Measurements from ENCODE around the gene PPP1R14B.

Gene PPP1R14B

DNA sequence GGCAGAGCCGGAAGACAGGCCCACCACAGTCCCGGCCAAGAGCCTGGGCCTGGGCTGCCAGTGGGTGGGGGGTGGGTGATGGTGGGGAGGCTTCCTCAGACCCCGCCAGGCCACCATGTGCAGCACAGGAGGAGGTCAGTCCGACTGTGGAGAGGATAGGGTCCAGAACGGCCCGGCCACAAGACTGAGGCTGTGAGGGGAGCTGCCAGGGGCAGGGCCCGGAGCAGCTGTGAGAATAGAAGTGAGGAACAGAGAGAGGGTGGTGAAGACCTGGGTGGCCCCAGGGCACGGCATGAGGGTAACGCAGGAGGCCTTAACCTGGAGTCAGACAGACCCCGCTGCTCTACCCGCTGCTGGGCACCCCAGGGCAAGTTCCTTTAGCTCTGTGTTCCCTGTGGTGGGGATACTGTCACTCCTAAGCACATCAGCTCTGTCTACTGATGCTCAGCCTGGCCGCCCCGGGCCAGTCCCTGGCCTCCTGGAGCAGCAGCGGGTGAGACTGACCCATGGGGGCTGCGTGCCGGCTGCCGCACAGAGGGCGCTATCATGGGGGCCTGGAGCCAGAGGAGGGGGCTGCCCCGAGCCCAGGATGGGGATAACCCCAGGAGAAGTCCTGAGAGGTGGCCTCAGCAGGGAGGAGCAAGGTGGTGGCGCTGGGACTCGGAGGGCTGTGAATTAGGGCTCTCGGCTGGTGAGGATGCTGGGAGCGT, 38.5 kb downstream of the PPP1R14B start:
- DNase-seq = no peak

DNA sequence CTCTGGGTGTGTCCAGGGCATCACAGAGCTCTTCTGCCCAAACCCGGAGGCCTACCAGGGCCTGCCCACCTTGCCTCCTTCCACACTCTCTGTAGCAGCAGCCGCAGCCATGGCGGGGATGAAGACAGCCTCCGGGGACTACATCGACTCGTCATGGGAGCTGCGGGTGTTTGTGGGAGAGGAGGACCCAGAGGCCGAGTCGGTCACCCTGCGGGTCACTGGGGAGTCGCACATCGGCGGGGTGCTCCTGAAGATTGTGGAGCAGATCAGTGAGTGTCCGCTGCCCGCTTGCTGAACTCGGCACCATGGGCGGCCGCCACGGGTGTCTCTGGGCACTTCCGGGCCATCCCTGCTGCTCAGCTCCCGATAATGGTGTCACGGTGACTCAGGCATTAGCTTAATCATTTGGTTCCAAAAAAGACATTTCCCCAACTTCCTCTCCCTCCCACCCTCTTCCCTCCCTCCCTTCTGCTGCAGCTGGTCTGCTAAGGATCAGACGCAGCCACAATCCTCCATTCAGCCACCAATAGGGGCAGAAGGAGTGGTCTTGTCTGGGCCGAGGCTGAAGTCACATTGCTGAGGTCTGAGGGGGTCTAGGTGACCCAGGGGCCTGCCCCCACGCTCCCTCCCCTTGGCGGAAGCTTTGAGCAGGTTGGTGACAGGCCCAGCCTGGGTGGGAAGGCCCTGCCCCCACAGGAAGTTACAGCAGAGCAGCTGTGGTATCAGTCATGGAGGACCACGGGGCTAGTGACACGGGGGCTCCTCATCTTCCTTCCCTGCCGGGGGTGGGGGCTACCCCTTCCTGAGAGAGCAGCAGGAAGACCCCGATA, 39.3 kb downstream of the PPP1R14B start:
- DNase-seq = peak; percentile 85

DNA sequence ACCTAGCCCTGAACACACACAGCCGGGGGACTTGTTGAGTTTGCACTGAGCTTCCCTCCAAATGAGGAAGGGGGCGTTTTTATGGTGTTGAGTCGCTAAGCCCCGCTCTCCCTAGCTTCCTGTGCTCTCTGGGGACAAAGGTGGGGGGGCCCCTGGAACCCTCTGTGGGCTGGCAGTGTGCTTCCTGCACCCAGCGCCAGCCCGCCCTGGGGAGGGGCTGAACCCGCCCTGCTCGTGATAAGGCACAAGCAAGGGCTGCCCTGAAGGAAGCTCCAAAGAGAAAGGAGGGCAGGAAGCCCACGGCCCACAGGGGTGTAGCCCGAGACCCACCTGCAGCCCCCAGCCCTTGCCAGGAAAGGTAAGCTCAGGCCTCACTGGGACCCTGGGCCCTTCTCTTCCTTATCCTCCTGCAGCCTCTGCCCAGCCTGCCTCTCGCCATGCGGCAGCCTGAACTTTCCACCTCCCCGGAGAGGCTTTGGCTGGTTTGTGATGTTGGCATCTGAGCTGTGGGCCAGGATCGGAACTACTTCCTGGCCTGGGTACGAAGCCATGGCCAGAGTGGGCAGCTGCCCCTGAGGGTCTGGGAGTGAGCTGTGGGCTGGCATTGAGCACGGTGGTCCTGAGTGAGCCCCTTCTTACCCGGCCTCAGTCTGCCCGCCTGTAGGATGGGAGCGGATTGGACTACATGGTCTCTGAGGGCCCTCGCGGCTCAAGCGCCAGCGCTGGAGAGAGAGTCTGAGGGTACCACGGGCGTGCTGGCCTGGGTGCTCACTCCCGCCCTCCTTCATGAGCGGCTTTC, 40.1 kb downstream of the PPP1R14B start, which contains the start of gene FERMT3:
TSS of gene FERMT3 (plus strand) at position 265 of the 799 bp plus-strand sequence. CDS start 644 bp downstream, outside the sequence.
- peak; percentile 76 for DNase-seq

DNA sequence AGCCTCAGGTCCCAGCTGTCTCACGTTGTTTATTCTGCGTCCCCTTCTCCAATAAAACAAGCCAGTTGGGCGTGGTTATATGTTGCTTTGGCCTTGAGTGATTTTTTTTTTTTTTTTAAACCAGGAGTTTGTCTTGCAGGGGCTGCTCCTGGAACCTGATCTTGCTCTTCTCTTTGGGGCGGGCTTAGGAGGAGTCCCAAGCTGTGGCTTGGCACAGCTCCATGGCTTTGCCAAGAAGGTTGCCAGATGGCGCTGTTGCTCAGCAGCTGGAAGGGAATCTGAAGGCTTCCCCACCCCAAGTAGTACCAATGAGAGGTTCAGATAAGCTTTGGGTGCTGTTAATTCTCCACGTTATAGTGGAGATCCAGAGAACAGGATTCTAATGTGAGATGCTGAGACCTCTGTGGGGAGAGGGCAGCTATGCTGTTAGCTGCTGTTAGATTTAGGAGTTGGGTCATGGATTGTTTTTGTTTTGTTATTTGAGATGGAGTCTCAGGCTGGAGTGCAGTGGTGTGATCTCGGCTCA, 42.2 kb downstream of the PPP1R14B start:
- peak; percentile 84 for DNase-seq

DNA sequence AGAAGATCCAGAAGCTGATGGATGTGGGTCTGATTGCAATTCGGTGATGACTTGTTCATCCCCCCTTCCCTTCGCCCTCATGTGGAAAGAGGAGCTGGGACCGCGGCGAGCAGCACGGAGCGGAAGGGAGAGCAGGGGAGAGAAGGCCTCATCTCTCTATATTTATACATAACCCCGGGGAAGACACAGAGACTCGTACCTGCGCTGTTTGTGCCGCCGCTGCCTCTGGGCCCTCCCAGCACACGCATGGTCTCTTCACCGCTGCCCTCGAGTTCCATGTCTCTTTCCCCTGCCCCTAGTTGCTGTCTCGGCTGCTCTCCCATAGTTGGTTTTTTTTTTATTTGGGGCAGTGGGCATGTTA, 42.7 kb downstream of the PPP1R14B start:
- DNase-seq = no peak

DNA sequence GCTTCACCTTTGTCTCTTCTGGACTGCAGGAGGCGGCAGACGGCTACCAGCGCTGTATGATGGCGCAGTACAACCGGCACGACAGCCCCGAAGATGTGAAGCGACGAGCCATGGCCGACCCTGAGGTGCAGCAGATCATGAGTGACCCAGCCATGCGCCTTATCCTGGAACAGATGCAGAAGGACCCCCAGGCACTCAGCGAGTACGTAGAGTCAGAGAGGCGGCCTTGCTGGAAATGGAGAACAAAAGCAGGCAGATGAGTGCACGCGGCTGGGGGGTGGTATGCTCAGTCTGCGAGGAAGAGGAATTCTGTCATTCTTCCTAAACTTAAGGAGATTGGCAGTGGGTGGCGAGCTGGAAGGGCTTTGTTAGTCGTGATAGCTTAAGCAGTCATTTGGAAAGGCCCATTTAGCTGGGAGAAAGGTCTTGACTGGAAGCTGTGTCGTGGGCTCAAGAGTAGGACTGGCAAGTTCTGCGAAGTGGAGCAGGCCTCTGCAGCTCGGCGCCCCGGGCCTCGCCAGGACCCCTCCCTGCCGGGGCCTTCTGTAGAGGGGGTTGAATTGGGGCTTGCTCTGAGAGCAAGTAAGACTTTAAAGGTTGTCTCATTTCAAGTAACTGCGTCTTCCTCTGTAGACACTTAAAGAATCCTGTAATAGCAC, 43.2 kb downstream of the PPP1R14B start:
- DNase-seq = no peak

DNA sequence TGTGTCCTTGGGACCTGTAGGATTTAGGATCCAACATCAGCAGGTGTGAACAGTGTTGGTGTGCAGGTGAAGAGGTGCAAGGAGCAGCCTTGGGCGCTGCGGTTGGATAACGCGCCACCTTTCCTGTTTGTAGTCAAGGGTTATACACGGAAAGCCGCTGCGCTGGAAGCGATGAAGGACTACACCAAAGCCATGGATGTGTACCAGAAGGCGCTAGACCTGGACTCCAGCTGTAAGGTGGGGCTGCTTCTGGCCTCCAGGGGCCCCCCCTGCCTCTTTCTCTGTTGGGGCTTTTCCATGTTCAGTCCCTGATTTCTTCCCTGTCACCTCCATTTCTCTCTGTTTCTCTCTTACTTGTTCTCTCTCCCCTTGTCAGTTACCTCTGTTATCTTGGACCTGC, 43.8 kb downstream of the PPP1R14B start:
- DNase-seq = no peak

DNA sequence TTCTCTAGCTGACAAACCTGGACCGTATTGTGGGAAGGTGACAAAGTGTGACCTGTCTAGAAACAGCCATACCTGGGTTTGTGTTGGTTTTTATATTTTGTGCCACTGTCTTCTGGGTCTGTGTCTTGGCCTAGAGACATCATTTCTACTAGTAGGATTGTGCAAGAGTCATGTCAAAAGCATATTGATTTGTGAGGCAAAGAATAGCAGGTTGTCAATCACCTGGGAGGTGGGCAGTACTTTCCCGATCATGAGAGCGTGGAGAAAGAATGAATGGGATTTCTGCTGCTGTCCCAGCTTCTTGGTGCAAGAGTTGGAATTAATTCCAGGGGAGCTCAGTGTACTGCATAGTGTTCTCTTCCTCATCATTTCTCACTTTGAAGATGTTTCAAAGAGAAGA, 45.2 kb downstream of the PPP1R14B start:
- no peak for DNase-seq

DNA sequence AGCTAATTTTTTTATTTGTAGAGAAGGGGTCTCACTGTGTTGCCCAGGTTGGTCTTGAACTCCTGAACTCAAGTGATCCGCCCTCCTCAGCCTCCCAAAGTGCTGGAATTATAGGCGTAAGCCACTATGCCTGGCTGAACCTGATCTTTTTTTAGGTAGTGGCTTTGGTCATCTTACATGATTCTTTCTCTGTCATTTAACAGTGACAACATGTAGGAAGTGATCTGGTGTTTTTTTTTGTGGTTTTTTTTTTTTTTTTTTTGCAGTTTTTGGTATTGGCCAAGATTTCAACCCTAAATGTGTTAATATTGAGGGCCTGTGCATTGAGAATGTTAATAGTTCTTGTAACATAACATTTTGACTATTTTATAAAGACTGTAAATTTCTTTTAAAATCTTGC, 48.2 kb downstream of the PPP1R14B start:
- no peak for DNase-seq

DNA sequence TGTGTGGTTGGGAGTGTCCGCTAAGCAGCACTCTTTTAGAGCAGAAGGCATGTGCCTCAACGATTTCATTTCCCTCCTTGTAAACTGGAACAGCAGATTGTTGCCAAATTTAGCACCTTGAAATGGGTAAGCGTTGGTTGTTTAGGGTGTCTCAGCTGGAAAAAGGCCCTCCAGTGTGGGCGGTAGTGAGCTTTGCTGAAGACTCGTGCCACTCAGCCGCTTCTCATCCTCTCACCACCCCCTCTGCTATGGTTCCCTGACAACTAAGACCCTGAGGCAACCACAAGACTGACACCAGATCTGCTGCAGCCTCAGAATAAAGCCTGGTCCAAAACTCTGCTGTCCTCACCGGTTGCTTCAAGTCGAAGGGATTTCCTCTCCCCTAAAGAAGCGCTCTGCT, 50.1 kb downstream of the PPP1R14B start:
- DNase-seq = no peak

All from activated CD8-positive, alpha-beta memory T cell treated with anti-CD3 and anti-CD28 coated beads, Interleukin-2, amount 50 U/mL, for 4 hours (primary cell).